ENCODE results near the gene C12orf43. TPM values are rescaled to one million over a fixed set of nuclear protein-coding genes. Genes with fewer than 3 reads are reported as not detected.

Gene C12orf43
- total and polyA plus RNA-seq, 4 donors = 6.8 to 8.2 (median 7.6) TPM

- TF ChIP-seq GABPA (IDR thresholded peaks at IDR 0.05 in 1 of 2, conservative IDR thresholded peaks at IDR 0.05 in 1 of 2) (peak in 1 of 2 donors; percentile 50), FOXA2 (IDR thresholded peaks at IDR 0.05) (peak; percentile 32), SP1 (IDR thresholded peaks at IDR 0.05) (peak; percentile 92), CTCF (IDR thresholded peaks at IDR 0.05; ENCODE audit: low read depth, low read length, missing input control) (no peak), RAD21 (IDR thresholded peaks at IDR 0.05) (peak; percentile 30 to 35), EGR1 (IDR thresholded peaks at IDR 0.05; ENCODE audit: low read depth in 2 of 2) (peak in 1 of 2 donors; percentile 65), TAF1 (conservative IDR thresholded peaks at IDR 0.05) (peak; percentile 42), ATF3 (IDR thresholded peaks at IDR 0.05) (no peak), HNF4A (conservative IDR thresholded peaks at IDR 0.05) (peak; percentile 66 to 78)
These were observed 22.8 kb upstream of the C12orf43 start, which contains the start of gene OASL (continued) for GRCh38 chr12:121038861-121039668.

- TF ChIP-seq EGR1 (IDR thresholded peaks at IDR 0.05; ENCODE audit: low read depth in 2 of 2) (no peak), ATF3 (IDR thresholded peaks at IDR 0.05) (no peak), CTCF (IDR thresholded peaks at IDR 0.05; ENCODE audit: low read depth, low read length, missing input control) (no peak), SP1 (IDR thresholded peaks at IDR 0.05) (no peak), REST (IDR thresholded peaks at IDR 0.05) (no peak), TAF1 (conservative IDR thresholded peaks at IDR 0.05) (no peak)
- peaks cover 0 to 17% (median 10%) of the 10 kb centered on the region in 4 donors for H3K4me1 ChIP-seq (ENCODE audit: control insufficient read depth in 4 of 4, insufficient read depth in 4 of 4, low read length in 3 of 4)
- WGBS = 83% methylated on average over 6 of the region's 6 CpGs
- no peaks in the 10 kb centered on the region for H3K9me3 ChIP-seq (ENCODE audit: control insufficient read depth in 4 of 4, low read length in 3 of 4)
- no peaks in the 10 kb centered on the region for H3K36me3 ChIP-seq (ENCODE audit: control insufficient read depth in 4 of 4, insufficient read depth in 3 of 4, low read depth in 1 of 4, low read length in 3 of 4)
- H3K4me3 ChIP-seq (ENCODE audit: low read depth in 1 of 3, low read length in 3 of 3) = no peak overlapping the region
- no peak for DNase-seq (ENCODE audit: low spot score)
- no peak overlapping the region for H3K27ac ChIP-seq (ENCODE audit: low read depth in 1 of 2, low read length in 2 of 2)
- H3K27me3 ChIP-seq (ENCODE audit: control insufficient read depth in 4 of 4, insufficient read depth in 4 of 4, low read length in 3 of 4) = no peaks in the 10 kb centered on the region
- H3K9ac ChIP-seq (ENCODE audit: low read depth in 1 of 2, low read length in 2 of 2) = no peak overlapping the region
These were observed 20.6 kb upstream of the C12orf43 start for GRCh38 chr12:121036810-121037326.
